PFSK-1 (cell line): Measurements from ENCODE around the gene RHO.

Experiments used
- FOXP2 ChIP-seq: optimal IDR thresholded peaks from 2 replicates; pipeline ENCODE3; 2011; ENCODE audit warnings: borderline replicate concordance, control low read depth, inconsistent platforms; ENCODE audit not compliant: insufficient read depth; ENCODE audit errors: extremely low read length, extremely low read depth
- POLR2AphosphoS5 ChIP-seq: IDR thresholded peaks from 2 replicates; pipeline ENCODE4 v1.6.1; 2012; ENCODE audit warnings: low read depth, mild to moderate bottlenecking, control low read depth, low read length, moderate library complexity
- SIN3A ChIP-seq: IDR thresholded peaks from 2 replicates; pipeline ENCODE4 v1.6.1; 2012; ENCODE audit warnings: mild to moderate bottlenecking, low read length, moderate library complexity, borderline replicate concordance; ENCODE audit not compliant: insufficient read depth
- TAF1 ChIP-seq: IDR thresholded peaks from 2 replicates; pipeline ENCODE4 v1.6.1; 2012; ENCODE audit warnings: low read length, control low read depth, borderline replicate concordance; ENCODE audit not compliant: insufficient read depth
- TF ChIP-seq, protein P1 (sequence below), 2 experiments: IDR thresholded peaks; 2 replicates each; pipeline versions ENCODE4 v1.6.1 to v1.8.0; 2011 to 2012; ENCODE audit warnings: low read depth in 2 of 2, low read length in 2 of 2, control low read depth in 1 of 2, inconsistent platforms in 1 of 2, mild to moderate bottlenecking in 1 of 2, moderate library complexity in 1 of 2; ENCODE audit not compliant: insufficient read depth in 1 of 2

RHO gene

DNA sequence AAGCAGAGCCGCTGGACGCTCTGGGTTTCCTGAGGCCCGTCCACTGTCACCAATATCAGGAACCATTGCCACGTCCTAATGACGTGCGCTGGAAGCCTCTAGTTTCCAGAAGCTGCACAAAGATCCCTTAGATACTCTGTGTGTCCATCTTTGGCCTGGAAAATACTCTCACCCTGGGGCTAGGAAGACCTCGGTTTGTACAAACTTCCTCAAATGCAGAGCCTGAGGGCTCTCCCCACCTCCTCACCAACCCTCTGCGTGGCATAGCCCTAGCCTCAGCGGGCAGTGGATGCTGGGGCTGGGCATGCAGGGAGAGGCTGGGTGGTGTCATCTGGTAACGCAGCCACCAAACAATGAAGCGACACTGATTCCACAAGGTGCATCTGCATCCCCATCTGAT, 3.3 kb downstream of the RHO start:
- no peak for TF ChIP-seq FOXP2
- no peak for TF ChIP-seq TAF1

DNA sequence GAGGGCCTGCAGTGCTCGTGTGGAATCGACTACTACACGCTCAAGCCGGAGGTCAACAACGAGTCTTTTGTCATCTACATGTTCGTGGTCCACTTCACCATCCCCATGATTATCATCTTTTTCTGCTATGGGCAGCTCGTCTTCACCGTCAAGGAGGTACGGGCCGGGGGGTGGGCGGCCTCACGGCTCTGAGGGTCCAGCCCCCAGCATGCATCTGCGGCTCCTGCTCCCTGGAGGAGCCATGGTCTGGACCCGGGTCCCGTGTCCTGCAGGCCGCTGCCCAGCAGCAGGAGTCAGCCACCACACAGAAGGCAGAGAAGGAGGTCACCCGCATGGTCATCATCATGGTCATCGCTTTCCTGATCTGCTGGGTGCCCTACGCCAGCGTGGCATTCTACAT, 3.8 kb downstream of the RHO start:
- TF ChIP-seq, protein P1, sequence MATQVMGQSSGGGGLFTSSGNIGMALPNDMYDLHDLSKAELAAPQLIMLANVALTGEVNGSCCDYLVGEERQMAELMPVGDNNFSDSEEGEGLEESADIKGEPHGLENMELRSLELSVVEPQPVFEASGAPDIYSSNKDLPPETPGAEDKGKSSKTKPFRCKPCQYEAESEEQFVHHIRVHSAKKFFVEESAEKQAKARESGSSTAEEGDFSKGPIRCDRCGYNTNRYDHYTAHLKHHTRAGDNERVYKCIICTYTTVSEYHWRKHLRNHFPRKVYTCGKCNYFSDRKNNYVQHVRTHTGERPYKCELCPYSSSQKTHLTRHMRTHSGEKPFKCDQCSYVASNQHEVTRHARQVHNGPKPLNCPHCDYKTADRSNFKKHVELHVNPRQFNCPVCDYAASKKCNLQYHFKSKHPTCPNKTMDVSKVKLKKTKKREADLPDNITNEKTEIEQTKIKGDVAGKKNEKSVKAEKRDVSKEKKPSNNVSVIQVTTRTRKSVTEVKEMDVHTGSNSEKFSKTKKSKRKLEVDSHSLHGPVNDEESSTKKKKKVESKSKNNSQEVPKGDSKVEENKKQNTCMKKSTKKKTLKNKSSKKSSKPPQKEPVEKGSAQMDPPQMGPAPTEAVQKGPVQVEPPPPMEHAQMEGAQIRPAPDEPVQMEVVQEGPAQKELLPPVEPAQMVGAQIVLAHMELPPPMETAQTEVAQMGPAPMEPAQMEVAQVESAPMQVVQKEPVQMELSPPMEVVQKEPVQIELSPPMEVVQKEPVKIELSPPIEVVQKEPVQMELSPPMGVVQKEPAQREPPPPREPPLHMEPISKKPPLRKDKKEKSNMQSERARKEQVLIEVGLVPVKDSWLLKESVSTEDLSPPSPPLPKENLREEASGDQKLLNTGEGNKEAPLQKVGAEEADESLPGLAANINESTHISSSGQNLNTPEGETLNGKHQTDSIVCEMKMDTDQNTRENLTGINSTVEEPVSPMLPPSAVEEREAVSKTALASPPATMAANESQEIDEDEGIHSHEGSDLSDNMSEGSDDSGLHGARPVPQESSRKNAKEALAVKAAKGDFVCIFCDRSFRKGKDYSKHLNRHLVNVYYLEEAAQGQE (IDR thresholded peaks at IDR 0.05; ENCODE audit: insufficient read depth in 1 of 2, low read depth in 2 of 2, low read length in 2 of 2), result no peak
- TF ChIP-seq FOXP2 (no peak), POLR2AphosphoS5 (no peak), TAF1 (no peak), SIN3A (no peak)

DNA sequence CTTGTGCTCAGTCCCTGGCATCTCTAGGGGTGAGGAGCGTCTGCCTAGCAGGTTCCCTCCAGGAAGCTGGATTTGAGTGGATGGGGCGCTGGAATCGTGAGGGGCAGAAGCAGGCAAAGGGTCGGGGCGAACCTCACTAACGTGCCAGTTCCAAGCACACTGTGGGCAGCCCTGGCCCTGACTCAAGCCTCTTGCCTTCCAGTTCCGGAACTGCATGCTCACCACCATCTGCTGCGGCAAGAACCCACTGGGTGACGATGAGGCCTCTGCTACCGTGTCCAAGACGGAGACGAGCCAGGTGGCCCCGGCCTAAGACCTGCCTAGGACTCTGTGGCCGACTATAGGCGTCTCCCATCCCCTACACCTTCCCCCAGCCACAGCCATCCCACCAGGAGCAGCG, 5.0 kb downstream of the RHO start:
- no peak for TF ChIP-seq POLR2AphosphoS5
- no peak for TF ChIP-seq TAF1
- no peak for TF ChIP-seq SIN3A
- no peak for TF ChIP-seq FOXP2
- TF ChIP-seq, protein P1 (IDR thresholded peaks at IDR 0.05; ENCODE audit: insufficient read depth in 1 of 2, low read depth in 2 of 2, low read length in 2 of 2), result no peak

DNA sequence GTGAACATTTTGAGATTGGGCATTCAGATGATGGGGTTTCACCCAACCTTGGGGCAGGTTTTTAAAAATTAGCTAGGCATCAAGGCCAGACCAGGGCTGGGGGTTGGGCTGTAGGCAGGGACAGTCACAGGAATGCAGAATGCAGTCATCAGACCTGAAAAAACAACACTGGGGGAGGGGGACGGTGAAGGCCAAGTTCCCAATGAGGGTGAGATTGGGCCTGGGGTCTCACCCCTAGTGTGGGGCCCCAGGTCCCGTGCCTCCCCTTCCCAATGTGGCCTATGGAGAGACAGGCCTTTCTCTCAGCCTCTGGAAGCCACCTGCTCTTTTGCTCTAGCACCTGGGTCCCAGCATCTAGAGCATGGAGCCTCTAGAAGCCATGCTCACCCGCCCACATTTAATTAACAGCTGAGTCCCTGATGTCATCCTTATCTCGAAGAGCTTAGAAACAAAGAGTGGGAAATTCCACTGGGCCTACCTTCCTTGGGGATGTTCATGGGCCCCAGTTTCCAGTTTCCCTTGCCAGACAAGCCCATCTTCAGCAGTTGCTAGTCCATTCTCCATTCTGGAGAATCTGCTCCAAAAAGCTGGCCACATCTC, 6.1 kb downstream of the RHO start:
- TF ChIP-seq TAF1 (no peak), FOXP2 (no peak), POLR2AphosphoS5 (no peak), SIN3A (no peak)
- TF ChIP-seq, protein P1 (IDR thresholded peaks at IDR 0.05; ENCODE audit: insufficient read depth in 1 of 2, low read depth in 2 of 2, low read length in 2 of 2), result no peak

DNA sequence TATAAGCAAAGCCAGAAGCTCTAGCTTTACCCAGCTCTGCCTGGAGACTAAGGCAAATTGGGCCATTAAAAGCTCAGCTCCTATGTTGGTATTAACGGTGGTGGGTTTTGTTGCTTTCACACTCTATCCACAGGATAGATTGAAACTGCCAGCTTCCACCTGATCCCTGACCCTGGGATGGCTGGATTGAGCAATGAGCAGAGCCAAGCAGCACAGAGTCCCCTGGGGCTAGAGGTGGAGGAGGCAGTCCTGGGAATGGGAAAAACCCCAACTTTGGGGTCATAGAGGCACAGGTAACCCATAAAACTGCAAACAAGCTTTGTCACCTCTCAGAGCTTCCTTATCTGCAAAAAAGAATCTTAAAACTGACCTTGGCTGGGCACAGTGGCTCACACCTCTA, 6.6 kb downstream of the RHO start:
- TF ChIP-seq TAF1, result no peak
- TF ChIP-seq, protein P1 (IDR thresholded peaks at IDR 0.05; ENCODE audit: insufficient read depth in 1 of 2, low read depth in 2 of 2, low read length in 2 of 2), result no peak
- TF ChIP-seq SIN3A, result no peak
- no peak for TF ChIP-seq FOXP2
- no peak for TF ChIP-seq POLR2AphosphoS5
